GM19023 (cell line): Measurements from ENCODE around the gene CLCNKB.
"Not testable (repeated sequence)": the region's sequence is repeated elsewhere in the genome, so short reads cannot be mapped to it uniquely, and the experiment has no call there.

Source experiments
- ATAC-seq: cut with Tn5 transposase; IDR thresholded peaks from one replicate; pipeline ENCODE4 v1.9.1; 2021; ENCODE audit warnings: mild to moderate bottlenecking, moderate library complexity; ENCODE audit not compliant: unreplicated experiment

The CLCNKB gene

DNA sequence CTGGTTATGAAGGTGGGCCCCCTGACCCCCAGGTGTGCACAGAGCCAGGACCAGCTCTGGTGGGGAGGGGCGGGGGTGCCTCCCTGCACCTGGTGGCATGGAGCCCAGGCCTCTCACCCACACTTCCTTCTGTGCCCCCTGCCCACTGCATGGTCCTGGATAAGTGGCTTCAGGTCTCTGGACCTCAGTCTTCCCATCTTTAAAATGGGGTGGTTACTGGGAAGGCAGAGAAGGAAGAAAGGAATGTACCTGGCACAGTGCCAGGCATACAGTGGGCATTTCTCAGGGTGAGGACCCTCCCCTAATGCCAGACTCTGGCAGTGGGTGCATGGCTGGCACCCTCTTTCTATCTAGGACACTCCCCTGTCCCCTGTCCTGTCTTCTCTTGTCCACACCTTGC lies 14.3 kb upstream of the CLCNKB start:
- no peak for ATAC-seq

DNA sequence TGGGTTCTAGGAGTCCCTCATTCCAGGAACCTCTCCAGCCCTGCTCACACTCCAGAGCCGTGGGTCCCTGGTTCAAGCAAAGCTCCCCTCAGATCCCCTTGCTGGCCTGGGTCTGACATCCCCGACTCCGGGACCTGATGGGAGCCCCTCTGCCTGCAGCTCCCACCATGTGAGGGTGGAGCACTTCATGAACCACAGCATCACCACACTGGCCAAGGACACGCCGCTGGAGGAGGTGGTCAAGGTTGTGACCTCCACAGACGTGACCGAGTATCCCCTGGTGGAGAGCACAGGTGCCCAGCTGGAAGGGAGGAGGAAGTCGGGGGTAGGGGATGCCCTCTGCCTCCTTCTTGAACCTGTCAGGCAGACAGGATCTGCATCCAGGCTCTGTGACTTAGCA lies 12.0 kb upstream of the CLCNKB start:
- no peak for ATAC-seq

DNA sequence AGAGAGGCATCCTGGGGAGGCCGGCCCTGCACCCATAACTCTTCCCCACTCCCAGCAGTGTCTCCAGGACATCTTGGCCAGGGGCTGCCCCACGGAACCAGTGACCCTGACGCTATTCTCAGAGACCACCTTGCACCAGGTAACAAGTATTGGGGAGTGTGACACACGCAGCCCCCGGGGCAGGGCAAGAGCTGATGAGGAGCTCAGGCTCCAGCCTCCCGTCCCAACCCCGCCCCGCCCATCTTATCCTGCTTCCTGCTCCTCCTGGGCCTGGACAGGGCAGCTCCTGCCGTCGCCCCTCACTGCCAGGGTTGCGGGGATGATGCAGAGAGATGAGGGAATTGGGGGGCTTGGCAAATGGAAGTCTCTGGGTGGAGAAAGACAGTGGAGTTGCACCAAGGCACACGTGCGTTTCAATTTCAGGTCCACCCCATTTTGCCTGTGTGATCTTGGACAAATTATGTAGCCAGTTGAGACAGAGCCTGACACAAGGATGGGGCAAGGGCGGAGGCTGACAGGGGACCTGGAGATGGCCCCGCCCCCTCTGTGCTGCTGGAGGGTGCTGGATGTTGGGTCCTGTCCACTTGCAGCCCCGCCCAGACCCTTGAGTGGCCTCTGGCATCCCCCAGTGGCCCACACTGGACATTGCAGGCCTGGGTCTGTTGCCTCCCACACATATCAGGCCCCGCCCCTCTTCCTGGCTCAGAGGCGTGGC lies 11.0 kb upstream of the CLCNKB start:
- ATAC-seq = peak; percentile 64

DNA sequence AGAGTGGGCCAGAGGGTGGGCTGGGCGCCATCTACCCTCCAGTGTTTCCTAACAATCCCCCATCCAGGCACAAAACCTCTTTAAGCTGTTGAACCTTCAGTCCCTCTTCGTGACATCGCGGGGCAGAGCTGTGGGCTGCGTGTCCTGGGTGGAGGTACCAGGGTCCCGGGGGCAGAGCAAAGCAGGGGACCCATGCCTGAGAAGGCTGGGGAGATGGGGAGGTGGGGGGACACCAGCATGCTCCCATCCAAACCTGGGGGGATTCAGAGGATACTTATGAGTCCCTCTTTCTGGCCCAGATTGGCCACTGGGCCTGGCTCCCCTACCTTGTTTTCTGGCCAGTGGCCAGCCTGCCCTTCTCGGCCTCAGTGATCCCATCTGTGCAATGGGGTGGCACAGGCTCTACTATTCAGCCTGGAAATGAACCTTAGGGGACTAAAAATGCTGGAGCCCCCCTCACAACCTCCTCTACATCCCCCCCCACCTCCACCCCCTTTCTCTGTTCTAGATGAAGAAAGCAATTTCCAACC lies 10.4 kb upstream of the CLCNKB start:
- ATAC-seq = not testable (repeated sequence)

DNA sequence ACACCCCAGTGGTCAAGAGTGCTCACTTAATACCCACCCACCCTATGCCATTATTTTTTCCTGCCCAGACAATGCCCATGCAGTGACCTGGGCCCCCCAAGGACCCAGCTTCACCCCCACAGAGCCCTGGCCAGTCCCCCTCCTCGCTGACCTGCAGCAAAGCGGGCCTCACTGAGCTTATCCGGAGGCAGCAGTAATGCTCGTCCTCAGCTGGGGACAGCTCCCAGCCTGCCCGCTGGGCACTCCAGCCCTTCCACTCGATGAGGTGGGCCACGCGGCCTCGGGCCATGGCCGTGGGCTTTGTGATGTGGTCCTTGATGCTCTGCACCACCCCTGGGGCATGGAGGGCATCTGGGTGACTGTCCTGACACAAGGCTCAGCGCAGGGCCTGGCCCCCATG lies 7.1 kb upstream of the CLCNKB start:
- not testable (repeated sequence) for ATAC-seq

DNA sequence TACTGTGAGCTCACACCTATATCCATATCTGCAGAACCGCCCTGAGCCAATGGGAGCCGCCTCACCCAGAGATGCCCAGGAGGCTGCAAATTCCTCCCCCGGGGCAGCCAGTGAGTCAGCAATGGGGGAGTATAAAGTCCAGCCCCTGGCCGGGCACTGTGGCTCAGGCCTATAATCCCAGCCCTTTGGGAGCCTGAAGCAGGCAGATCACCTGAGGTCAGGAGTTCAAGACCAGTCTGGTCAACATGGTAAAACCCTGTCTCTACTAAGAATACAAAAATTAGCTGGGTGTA lies 5.0 kb upstream of the CLCNKB start:
- no peak for ATAC-seq

DNA sequence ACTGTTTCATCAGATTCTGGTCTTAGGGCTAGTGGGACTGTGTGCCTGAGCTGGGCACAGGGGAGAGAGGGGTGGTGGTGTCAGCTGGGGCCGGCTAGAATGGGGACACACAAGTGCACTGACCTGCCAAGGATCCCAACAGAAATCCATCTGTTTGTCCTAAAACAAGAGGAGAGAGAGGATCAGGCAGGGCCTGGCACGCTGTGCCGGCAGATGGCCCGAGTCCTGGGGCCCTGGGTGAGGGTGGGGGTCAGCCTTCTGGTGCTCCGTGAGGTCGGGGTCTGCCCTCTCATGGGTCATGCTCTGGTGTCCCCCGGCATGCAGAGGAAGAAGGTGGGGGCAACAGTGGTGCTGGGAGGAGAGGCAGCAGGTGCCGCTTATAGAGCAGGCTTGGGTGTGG lies 3.7 kb upstream of the CLCNKB start:
- not testable (repeated sequence) for ATAC-seq

DNA sequence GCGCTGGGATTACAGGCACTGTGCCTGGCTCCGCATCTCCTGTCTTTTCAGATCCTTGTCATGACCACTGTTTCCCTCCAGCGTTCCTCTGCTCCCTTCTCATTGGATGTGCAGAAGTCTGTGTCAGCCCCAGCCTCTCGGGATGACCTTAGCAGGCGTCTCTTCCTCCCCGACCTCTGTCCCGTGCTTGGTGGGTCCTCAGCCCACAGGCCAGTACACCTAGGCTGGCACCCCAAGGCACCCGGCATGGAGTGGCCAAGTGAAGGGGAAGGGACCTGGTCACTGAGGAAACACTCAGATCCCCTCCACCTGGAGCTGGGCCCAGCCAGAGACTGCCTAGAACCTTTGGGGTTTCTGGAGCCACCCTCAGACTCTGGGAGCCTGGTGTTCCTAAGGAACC lies 2.4 kb upstream of the CLCNKB start:
- no peak for ATAC-seq

DNA sequence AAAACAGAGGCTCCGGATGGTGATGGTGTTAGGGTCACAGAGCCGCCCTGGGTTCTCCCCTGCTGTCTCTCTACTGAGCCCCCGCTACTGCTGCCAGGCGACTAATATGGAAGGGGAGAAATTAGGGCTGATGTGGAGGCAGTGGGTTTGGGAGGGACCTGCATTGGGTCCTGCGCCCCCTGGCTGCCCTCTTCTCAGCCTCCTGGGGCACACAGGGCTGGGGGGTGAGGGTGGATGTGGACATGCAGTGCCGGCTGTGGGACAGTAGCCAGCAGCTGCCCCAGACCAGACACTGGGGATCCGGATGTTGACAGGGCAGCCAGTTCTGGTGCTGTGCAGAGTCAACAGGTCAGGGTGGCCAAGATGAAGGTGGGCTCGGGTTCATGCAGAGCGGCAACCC lies 1.5 kb upstream of the CLCNKB start:
- ATAC-seq = no peak

DNA sequence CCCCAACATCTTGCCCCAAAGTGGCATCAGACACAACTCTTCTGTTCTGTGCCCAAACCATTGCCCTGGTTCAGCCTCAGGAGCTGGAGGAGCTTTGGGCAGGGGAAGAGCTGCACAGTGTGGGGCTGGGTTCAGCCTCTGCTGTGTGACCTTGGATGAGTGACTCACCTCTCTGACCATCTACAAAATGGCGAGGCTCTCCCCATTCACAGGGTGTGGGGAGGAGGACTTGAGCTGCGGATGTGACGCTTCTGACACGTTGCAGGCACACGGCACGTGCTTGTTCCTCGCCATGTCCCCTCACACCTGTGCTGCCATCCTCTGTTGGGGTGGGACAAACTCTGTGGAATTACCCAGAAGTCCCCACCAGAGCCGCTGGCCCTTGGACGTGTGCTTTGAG lies 928 bp upstream of the CLCNKB start:
- not testable (repeated sequence) for ATAC-seq

DNA sequence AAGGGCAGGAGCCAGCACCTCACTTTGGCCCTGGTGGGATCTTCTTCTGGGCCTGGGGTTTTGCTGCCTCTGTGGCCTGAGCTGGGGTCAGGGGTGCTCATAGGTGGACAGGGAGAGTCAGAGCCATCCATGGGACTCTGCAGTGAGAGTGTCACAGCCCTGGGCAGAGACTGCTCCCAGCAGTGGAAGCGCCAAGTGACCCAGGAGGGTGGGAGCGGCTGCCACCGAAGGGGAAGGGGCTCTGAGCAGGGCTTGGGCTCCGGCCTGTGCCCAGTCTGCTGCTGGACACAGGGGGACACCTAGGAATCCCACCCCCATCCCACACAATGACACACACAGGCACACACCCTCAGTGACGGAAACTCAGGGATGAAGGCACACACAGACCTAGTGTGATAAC lies 368 bp downstream of the CLCNKB start:
- ATAC-seq = no peak

DNA sequence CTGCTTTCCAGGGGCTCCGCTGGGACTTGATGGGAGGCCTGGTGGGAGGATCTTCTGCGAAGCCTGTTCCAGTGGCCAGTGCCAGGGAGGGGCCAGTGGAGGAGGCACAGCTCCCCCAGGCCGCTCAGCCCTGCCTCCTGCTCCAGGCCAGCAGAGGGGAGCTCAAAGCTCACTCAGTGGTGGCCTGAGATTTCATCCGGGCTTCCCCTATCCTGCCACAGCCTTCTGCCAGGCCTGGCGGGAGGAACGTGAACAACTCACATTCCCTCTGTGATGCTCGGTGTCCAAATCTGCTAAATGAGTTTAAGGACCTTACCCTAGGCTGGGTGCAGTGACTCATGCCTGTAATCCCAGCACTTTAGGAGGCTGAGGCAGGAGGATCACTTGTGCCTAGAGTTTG lies 3.3 kb downstream of the CLCNKB start:
- ATAC-seq = no peak

DNA sequence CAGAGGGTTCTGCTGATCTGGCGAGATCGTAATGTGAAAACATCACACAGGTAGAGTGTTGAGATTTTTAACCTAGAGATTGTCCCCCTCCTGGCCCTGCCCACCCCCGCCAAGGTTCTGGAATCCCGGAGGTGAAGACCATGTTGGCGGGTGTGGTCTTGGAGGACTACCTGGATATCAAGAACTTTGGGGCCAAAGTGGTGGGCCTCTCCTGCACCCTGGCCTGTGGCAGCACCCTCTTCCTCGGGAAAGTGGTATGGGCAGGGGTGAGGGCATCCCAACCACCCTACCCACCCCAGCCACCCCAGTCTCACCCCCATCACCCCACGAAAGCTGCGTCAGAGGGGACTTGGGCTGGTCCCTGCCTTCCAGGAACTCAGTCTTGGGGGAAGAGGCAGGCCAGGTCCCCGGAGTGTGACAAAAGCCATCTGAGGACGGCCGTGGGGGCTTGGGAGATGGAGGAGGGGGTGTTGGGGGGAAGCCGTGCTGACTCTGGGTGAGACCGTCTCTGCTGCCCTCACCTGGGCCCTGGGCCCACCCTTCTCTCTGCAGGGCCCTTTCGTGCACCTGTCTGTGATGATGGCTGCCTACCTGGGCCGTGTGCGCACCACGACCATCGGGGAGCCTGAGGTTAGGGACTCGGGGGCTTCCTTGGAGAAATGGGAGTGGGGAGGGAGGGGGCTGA lies 4.4 kb downstream of the CLCNKB start:
- no peak for ATAC-seq

DNA sequence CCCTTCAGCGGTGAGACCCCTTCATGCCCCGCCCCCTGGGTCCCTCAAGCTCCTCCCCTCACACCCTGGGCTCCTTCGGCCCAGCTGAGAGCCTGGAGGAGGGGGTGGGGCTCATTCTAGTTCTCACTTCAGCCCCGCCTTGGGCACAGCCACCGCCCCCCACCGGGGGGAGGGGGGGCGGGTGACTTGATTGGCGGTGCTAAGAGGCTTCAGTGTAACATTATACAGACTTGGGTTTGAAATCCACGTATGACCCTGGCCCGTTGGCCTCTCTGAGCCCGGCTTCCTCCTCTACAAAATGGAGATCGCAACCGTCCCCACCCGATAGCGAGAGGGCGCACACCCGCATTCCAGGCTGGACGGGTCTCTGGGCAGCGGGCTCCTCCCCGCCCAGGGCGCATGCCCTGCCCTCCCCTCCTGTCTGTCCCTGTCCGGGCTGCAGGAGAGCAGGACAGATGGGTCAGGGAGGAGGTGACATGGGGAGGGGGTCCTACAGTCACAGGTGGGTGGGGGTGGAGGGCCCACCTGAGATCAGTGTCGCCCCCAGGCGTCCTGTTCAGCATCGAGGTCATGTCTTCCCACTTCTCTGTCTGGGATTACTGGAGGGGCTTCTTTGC lies 5.1 kb downstream of the CLCNKB start:
- no peak for ATAC-seq

DNA sequence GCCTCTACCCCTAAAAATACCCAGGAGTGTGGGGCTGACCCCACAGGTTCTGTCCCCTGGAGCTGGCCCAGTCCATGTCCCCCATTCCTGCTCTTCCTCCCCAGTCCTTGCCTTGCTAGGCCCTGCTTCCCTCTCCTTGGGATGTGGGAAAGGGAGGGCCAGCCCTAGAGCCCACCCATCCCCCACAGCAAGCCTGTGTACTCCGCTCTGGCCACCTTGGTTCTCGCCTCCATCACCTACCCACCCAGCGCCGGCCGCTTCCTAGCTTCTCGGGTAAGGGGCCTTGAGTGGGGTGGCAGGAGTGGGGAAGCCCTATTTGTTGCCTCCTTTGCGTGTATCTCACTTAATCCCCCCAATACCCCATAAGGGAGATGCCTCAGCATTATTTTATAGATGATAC lies 6.7 kb downstream of the CLCNKB start:
- ATAC-seq = no peak

DNA sequence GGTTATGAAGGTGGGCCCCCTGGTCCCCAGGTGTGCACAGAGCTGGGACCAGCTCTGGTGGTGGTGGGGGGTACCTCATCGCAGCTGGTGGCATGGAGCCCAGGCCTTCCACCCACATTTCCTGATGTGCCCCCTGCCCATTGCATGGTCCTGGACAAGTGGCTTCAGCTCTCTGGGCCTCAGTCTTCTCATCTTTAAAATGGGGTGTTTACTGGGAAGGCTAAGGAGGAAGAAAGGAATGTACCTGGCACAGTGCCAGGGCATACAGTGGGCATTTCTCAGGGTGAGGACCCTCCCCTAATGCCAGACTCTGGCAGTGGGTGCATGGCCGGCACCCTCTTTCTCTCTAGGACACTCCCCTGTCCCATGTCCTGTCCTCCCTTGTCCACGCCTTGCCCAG lies 7.5 kb downstream of the CLCNKB start:
- no peak for ATAC-seq

DNA sequence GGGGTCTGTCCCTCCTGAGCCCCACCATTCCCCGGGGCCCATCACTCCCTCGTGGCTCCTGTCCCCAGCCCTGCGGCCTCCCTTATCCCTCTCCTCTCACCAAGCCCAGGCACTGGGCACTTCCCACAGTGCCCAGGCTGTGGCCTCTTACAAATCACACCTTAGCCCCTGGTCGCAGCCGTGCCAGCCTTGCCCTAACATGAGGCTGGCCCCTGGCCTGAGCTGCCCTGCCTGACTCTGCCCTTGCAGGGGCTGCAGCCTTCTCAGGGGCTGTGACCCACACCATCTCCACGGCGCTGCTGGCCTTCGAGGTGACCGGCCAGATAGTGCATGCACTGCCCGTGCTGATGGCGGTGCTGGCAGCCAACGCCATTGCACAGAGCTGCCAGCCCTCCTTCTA lies 8.4 kb downstream of the CLCNKB start:
- ATAC-seq = not testable (repeated sequence)

DNA sequence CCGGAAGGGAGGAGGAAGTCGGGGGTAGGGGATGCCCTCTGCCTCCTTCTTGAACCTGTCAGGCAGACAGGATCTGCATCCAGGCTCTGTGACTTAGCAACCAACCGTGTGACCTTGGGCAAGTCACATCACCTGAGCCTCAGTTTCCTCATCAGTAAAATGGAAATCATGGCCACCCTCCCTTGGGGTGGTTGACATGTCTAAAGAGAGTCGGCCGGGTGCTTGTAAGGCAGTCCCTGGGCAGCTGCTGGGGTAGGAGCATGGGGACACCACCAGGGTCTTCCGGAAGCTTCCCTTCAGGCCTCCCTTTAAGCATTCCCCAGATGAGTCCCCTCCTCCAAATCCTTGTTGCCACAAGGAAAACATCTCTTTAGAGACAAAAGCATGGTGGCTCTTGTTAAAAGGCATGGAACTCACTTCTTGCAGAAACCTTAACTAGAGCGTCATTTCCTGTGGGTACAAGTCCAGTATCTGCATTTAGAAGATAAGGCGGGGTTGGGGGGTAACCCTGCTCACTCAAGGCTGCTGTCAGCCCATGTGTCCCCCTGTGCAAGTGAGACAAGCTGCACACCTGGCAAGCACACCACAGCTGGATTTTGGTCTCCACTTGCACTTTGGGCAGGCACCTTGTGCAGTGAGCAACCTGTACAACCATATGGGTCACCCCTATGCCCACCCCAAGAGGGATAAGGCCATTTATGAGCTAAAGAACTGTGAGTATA lies 10.4 kb downstream of the CLCNKB start:
- no peak for ATAC-seq

DNA sequence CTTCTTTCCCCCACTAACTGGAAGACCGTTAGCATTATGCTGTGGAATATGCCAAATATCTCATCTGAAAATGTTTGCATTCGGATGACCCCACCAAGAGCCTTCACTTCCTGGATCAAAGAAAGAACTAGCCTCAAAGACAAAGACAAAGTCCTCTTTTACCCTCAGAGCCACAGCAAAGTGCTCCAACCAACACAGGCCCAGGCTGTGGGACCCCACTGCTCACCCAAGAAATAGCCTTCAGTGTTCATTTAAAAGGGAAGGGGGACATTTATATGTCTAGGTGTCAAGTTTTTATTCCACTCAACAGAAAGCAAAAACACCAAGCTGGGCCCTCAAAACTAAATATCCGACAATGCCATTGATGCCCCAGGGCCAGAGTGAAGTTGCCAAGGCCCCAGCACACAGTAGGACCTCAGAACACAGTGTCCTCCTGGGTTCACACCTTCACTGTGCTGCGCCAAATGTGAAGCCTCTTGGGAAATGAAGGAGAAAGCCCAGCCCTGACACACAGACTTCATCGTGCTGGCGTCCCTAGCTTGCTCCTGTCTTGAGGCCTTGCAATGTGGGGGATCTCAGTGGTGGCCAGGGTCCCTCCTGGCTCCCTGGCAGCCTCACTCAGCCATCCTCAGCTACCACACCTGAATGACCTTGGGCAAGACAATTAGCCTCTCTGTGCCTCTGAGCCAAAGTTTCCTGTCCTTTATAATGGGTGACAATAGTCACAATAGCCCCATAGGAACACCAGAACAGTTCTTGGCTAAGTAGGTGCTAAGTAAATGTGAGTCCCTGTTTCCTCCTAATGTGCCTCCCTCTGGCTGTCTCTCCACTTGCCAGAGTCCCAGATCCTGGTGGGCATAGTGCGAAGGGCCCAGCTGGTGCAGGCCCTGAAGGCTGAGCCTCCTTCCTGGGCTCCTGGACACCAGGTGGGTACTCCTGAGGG lies 11.3 kb downstream of the CLCNKB start:
- no peak for ATAC-seq
